MM.1S (cell line): ENCODE results near the gene CBX8.

Experiments
- DNase-seq: peaks from one replicate; pipeline ENCODE4 v3.0.0-alpha.2; 2015
- H2AFZ ChIP-seq: fragments of 300-600 bp; sonication (generic); 2 replicates; pipeline ENCODE4 v1.6.0; 2016; ENCODE audit warnings: antibody characterized with exemption, low read length
- H3F3A ChIP-seq: fragments of 300-600 bp; sonication (generic); 2 replicates; pipeline ENCODE4 v1.6.1; 2016; ENCODE audit warnings: mild to moderate bottlenecking, antibody characterized with exemption, low read length, moderate library complexity, mixed read lengths; ENCODE audit not compliant: insufficient read depth
- H3K27ac ChIP-seq: fragments of 300-600 bp; sonication (generic); 2 replicates; pipeline ENCODE4 v1.5.1; 2016; ENCODE audit warnings: mild to moderate bottlenecking, low read length
- H3K27me3 ChIP-seq: fragments of 300-600 bp; sonication (generic); replicated peaks from 2 replicates; pipeline ENCODE4 v1.6.0; 2016; ENCODE audit warnings: low read length; ENCODE audit not compliant: insufficient read depth
- H3K36me3 ChIP-seq: fragments of 300-600 bp; sonication (generic); replicated peaks from 2 replicates; pipeline ENCODE4 v1.6.1; 2016; ENCODE audit warnings: mild to moderate bottlenecking, low read length, mixed read lengths; ENCODE audit not compliant: insufficient read depth
- H3K4me1 ChIP-seq: fragments of 300-600 bp; sonication (generic); 2 replicates; pipeline ENCODE4 v1.6.1; 2016; ENCODE audit warnings: low read length, mixed read lengths
- H3K4me2 ChIP-seq: fragments of 300-600 bp; sonication (generic); 2 replicates; pipeline ENCODE4 v1.6.0; 2016; ENCODE audit warnings: low read depth, low read length
- H3K4me3 ChIP-seq: fragments of 300-600 bp; sonication (generic); 2 replicates; pipeline ENCODE4 v1.5.1; 2016; ENCODE audit warnings: low read length, mixed read lengths
- H3K79me2 ChIP-seq: fragments of 300-600 bp; sonication (generic); 2 replicates; pipeline ENCODE4 v1.6.1; 2016; ENCODE audit warnings: mixed run types, low read length, mixed read lengths
- H3K9ac ChIP-seq: fragments of 300-600 bp; sonication (generic); 2 replicates; pipeline ENCODE4 v1.6.1; 2016; ENCODE audit warnings: low read length, mixed read lengths
- H3K9me2 ChIP-seq: fragments of 300-600 bp; sonication (generic); replicated peaks from 2 replicates; pipeline ENCODE4 v1.6.1; 2016; ENCODE audit warnings: mild to moderate bottlenecking, low read length, mixed read lengths; ENCODE audit not compliant: insufficient read depth
- H3K9me3 ChIP-seq: fragments of 300-600 bp; sonication (generic); replicated peaks from 2 replicates; pipeline ENCODE4 v1.6.1; 2016; ENCODE audit warnings: mild to moderate bottlenecking, low read length, mixed read lengths; ENCODE audit not compliant: insufficient read depth
- H4K20me1 ChIP-seq: fragments of 300-600 bp; sonication (generic); 2 replicates; pipeline ENCODE4 v1.6.1; 2016; ENCODE audit warnings: mild to moderate bottlenecking, low read length, moderate library complexity, mixed read lengths; ENCODE audit not compliant: insufficient read depth
- CTCF ChIP-seq: fragments of 300-600 bp; sonication (generic); IDR thresholded peaks from 2 replicates; pipeline ENCODE4 v1.5.1; 2016; ENCODE audit warnings: antibody characterized with exemption, low read length, mixed read lengths
- EZH2 ChIP-seq: fragments of 300-600 bp; sonication (generic); optimal IDR thresholded peaks from 2 replicates; pipeline ENCODE3; 2017; ENCODE audit warnings: low read depth, mild to moderate bottlenecking, antibody characterized with exemption, low read length, mixed read lengths
- EZH2phosphoT487 ChIP-seq: fragments of 300-600 bp; sonication (generic); IDR thresholded peaks from 2 replicates; pipeline ENCODE4 v1.6.1; 2018; ENCODE audit warnings: antibody characterized with exemption, low read length

The CBX8 gene

DNA sequence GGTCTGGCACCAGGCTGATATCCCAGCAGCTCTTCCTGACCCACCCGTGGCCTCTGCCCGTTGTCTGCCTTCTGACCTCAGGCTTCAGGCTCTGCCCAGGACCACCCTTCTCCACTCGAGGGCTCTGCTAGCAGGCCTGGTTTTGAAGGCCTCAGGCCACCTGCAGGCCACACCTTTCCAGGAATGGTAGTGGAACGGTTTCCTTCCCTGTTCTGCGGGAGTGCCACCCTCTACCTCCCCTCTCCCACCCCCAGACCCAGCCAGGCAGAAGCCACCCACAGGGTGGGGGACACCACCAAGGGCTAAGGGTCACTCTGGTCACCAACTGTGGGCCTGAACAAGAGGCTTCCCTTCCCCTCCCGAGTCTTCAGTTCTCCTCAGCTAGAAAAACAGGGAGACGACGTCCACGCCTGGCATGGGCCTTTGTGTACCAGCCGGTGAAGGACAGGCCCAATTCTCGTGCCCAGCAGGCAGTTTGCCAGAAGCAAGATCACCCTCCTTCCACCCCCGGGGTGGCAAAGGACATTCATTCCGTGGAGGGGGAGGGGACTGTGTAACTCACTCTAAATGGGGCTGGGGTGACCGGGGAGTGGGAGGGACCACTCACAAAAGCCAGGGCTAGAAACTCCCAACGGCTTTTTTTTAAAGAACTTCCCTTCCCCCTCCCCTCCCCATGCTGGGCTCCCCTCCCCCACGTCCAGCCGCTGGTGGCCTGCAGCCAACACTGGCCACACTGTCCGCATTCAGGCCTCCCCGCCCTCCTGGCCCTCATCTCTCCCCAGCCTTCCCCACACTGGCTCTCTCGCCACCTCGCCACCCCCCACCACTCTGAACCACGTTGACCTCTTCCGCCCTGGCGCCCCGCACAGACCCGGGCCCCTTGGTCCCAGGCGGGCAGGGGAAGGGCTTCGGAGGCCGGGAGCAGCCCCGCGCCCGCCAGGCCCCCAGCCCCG, 34.7 kb upstream of the CBX8 start:
- Histone ChIP-seq H3K4me3 (no peak overlapping the region), H3K9me2 (no peaks in the 10 kb centered on the region), H3K36me3 (no peaks in the 10 kb centered on the region), H3K79me2 (peaks cover under 1% of the 10 kb centered on the region; the same call in 1 of the 2 replicates), H3K9me3 (no peaks in the 10 kb centered on the region), H3F3A (no peaks in the 10 kb centered on the region), H3K4me1 (no peaks in the 10 kb centered on the region), H2AFZ (no peak overlapping the region), H4K20me1 (no peaks in the 10 kb centered on the region), H3K27me3 (peaks cover 22% of the 10 kb centered on the region), H3K9ac (no peak overlapping the region), H3K4me2 (no peak overlapping the region), H3K27ac (no peak overlapping the region)
- no peak for DNase-seq
- no peak for TF ChIP-seq EZH2phosphoT487
- no peak for TF ChIP-seq EZH2
- TF ChIP-seq CTCF = no peak

GRCh38 chr17:79830763-79831264, 33.9 kb upstream of the CBX8 start:
- Histone ChIP-seq H3K27me3 (peaks cover 30% of the 10 kb centered on the region), H3K27ac (no peak overlapping the region), H3K79me2 (no peaks in the 10 kb centered on the region), H3K4me3 (no peak overlapping the region), H3K4me1 (no peaks in the 10 kb centered on the region), H3K4me2 (no peak overlapping the region), H3F3A (no peaks in the 10 kb centered on the region), H4K20me1 (no peaks in the 10 kb centered on the region), H2AFZ (no peak overlapping the region), H3K9me2 (no peaks in the 10 kb centered on the region), H3K9me3 (no peaks in the 10 kb centered on the region), H3K9ac (no peak overlapping the region), H3K36me3 (no peaks in the 10 kb centered on the region)
- TF ChIP-seq EZH2phosphoT487 (no peak), EZH2 (no peak), CTCF (no peak)
- no peak for DNase-seq

DNA sequence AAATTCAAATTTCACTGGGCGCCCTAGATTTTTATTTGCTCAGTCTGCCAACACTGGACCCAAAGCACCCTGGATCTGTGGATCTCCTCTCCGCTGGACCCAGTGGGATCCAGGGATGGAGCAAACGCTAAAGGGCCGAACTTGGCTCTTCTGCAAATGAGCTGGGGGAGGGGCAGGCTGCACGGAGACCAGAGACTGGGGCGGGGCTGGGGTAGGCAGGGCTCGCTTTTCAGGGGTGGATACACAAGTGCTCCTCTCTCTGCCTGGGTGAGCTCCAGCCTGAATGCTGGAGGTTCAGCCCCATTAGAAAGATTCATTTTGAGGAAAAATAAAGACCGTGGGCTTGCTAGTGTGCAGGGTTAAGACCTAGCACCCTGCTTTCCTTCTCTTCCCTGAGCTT, 33.4 kb upstream of the CBX8 start:
- DNase-seq = no peak
- Histone ChIP-seq H3K27ac (no peak overlapping the region), H3K4me1 (no peaks in the 10 kb centered on the region), H3K36me3 (no peaks in the 10 kb centered on the region), H3K9ac (no peak overlapping the region), H3K4me3 (no peak overlapping the region), H2AFZ (no peak overlapping the region), H3K4me2 (no peak overlapping the region), H3K27me3 (peaks cover 35% of the 10 kb centered on the region), H4K20me1 (no peaks in the 10 kb centered on the region), H3K9me2 (no peaks in the 10 kb centered on the region), H3F3A (no peaks in the 10 kb centered on the region), H3K79me2 (no peaks in the 10 kb centered on the region), H3K9me3 (no peaks in the 10 kb centered on the region)
- TF ChIP-seq CTCF (no peak), EZH2phosphoT487 (no peak), EZH2 (no peak)
